22Rv1 (cell line): ENCODE measurements around the gene ABCB10.
A peak's percentile ranks its signal among the peaks of the same experiment; 100 is the strongest.
"Not testable (repeated sequence)": the region's sequence is repeated elsewhere in the genome, so short reads cannot be mapped to it uniquely, and the experiment has no call there.

Source experiments
- H3K27ac ChIP-seq: fragments of 450-650 bp; 2 replicates; pipeline ENCODE4 v1.5.1; 2017
- CTCF ChIP-seq: fragments of 450-650 bp; IDR thresholded peaks from 2 replicates; pipeline ENCODE4 v1.5.1; 2017; ENCODE audit warnings: mild to moderate bottlenecking
- ZFX ChIP-seq: fragments of 450-650 bp; IDR thresholded peaks from 2 replicates; pipeline ENCODE4 v1.6.1; 2017; ENCODE audit warnings: antibody characterized with exemption, borderline replicate concordance

Gene ABCB10

GRCh38 chr1:229570891-229571516, 12.5 kb upstream of the ABCB10 start:
- H3K27ac ChIP-seq: no peak overlapping the region
- TF ChIP-seq ZFX: no peak
- no peak for TF ChIP-seq CTCF

- H3K27ac ChIP-seq: no peak overlapping the region
- no peak for TF ChIP-seq CTCF
- TF ChIP-seq ZFX: no peak
Observed at GRCh38 chr1:229570305-229570704, 11.8 kb upstream of the ABCB10 start.

- TF ChIP-seq CTCF (no peak), ZFX (no peak)
Observed at GRCh38 chr1:229567109-229567868, 8.8 kb upstream of the ABCB10 start.

GRCh38 chr1:229563701-229564100, 5.2 kb upstream of the ABCB10 start:
- H3K27ac ChIP-seq: no peak overlapping the region
- TF ChIP-seq ZFX (no peak), CTCF (no peak)

More at GRCh38 chr1:229567109-229567868, 8.8 kb upstream of the ABCB10 start:
- H3K27ac ChIP-seq: no peak overlapping the region

- no peak for TF ChIP-seq ZFX
- TF ChIP-seq CTCF: no peak
- H3K27ac ChIP-seq: no peak overlapping the region
Observed at GRCh38 chr1:229563241-229563640, 4.7 kb upstream of the ABCB10 start.

GRCh38 chr1:229562686-229563085, 4.2 kb upstream of the ABCB10 start:
- H3K27ac ChIP-seq: no peak overlapping the region
- TF ChIP-seq ZFX (no peak), CTCF (no peak)

GRCh38 chr1:229561141-229561540, 2.6 kb upstream of the ABCB10 start:
- TF ChIP-seq ZFX (no peak), CTCF (no peak)
- no peak overlapping the region for H3K27ac ChIP-seq

- not testable (repeated sequence) for H3K27ac ChIP-seq
Observed at GRCh38 chr1:229560124-229560523, 1.6 kb upstream of the ABCB10 start.

GRCh38 chr1:229559336-229559801, 862 bp upstream of the ABCB10 start:
- peak overlapping the region; percentile 82 for H3K27ac ChIP-seq
